ENCODE results near the gene DMXL1.
"Not testable (repeated sequence)": the region's sequence is repeated elsewhere in the genome, so short reads cannot be mapped to it uniquely, and the experiment has no call there.

The DMXL1 gene

GRCh38 chr5:119120893-119121292 is 50.0 kb downstream of the DMXL1 start:
- no peak for DNase-seq (ENCODE audit: low read depth in 1 of 2, low spot score in 1 of 2)

- not testable (repeated sequence) for DNase-seq (ENCODE audit: low read depth in 1 of 2, low spot score in 1 of 2)
Observed at GRCh38 chr5:119122474-119122873, 51.6 kb downstream of the DMXL1 start.

- DNase-seq (ENCODE audit: low read depth in 1 of 2, low spot score in 1 of 2), result no peak
Observed at GRCh38 chr5:119123280-119123679, 52.4 kb downstream of the DMXL1 start.

DNA sequence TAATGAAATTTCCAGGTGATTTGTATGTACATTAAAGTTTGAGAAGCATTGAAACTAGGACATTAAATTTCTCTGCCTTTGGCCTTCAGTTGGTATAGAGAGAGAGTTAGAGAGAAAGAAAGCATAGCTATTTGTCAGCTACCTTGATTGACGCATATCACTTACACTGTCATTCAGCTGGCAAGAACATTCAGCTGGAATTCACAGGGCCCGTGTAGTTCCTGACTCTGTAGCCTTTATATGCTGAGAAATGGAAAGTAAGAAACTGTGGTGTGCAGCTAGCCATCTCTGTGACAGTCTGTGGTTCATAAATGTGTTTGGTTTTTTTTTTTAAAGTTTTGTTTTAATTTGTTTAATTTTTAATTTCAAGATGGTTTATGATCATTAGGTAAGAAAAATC is 58.9 kb downstream of the DMXL1 start:
- DNase-seq (ENCODE audit: low read depth in 1 of 2, low spot score in 1 of 2), result no peak

GRCh38 chr5:119131530-119132304 is 60.8 kb downstream of the DMXL1 start:
- no peak for DNase-seq (ENCODE audit: low read depth in 1 of 2, low spot score in 1 of 2)

- DNase-seq (ENCODE audit: low read depth in 1 of 2, low spot score in 1 of 2), result not testable (repeated sequence)
Observed at GRCh38 chr5:119135743-119136142, 64.9 kb downstream of the DMXL1 start.

GRCh38 chr5:119136666-119137318 is 65.9 kb downstream of the DMXL1 start:
- DNase-seq (ENCODE audit: low read depth in 1 of 2, low spot score in 1 of 2), result no peak

DNA sequence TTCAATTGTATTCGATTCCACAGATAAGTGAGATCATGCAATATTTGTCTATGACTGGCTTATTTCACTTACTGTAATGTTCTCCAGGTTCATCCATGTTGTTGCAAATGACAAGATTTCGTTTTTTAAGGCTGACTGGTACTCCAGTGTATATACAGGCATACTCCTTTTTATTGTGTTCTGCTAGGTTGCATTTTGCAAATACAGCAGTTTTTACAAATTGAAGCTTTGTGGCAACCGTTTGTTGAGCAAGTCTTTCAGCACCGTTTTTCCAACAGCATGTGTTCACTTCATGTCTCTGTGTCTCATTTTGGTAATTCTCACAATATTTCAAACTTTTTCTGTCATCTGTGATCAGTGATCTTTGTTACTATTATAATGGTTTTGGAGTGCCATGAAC is 82.7 kb downstream of the DMXL1 start:
- DNase-seq (ENCODE audit: low read depth in 1 of 2, low spot score in 1 of 2), result no peak

DNA sequence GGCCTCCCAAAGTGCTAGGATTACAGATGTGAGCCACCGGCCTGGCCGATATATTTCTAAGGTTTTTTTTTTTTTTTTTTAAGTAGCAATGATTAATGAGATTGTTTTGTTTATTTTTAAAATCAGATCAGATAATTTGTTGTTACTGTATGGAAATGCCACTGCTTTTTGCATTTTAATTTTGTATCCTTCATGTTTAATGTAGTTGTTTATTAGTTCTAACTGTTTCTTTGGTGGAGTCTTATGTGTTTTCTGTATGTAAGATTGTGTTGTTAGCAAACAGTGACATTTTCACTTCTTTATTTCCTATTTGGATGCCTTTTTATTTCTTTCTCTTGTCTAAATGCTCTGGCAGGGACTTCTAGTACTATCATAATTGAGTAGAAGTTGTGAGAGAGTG is 87.3 kb downstream of the DMXL1 start:
- DNase-seq (ENCODE audit: low read depth in 1 of 2, low spot score in 1 of 2), result no peak

DNA sequence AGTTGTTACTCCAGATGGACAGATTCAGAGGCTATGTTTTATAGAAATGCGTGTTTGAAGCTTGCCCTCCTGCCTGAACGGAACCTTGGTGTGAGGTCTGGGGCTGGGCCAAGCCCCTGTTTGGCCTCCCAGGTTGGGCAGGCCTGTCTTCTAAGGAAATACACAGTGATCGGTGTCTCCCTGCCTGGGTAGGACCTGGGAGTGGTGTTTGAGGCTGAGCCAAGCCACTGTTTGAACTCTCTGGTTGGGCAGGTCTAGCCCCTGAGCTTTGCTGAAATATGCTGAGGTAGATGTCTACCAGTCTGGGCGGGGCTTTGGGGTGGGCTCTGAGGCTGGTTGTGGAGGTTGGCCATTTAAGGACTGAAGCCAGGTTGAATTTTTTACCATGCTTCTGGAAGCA is 90.5 kb downstream of the DMXL1 start:
- no peak for DNase-seq (ENCODE audit: low read depth in 1 of 2, low spot score in 1 of 2)

GRCh38 chr5:119166026-119166425 is 95.1 kb downstream of the DMXL1 start:
- DNase-seq (ENCODE audit: low read depth in 1 of 2, low spot score in 1 of 2), result no peak

DNA sequence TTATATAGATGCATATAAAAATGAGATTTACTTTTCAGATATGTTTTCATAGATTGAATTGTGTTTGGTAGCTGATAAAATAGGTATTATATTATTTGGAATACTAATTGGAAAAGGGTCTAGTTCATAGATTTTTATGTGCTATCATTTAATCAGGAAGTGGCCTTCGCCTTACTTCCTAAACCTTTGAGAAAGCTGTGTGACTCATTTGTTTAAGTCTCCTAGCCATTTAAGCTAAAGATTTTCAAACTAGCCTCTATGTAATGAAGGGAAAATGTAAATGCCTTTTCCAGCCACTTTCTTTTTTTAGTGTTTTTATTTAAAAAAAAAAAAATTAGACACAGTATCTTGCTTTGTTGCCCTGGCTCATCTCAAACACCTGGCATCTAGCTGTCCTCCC is 97.5 kb downstream of the DMXL1 start:
- no peak for DNase-seq (ENCODE audit: low read depth in 1 of 2, low spot score in 1 of 2)

GRCh38 chr5:119171686-119172085 is 100.8 kb downstream of the DMXL1 start:
- no peak for DNase-seq (ENCODE audit: low read depth in 1 of 2, low spot score in 1 of 2)

- no peak for DNase-seq (ENCODE audit: low read depth in 1 of 2, low spot score in 1 of 2)
Observed at GRCh38 chr5:119174578-119175163, 103.8 kb downstream of the DMXL1 start.

GRCh38 chr5:119176785-119177184 is 105.9 kb downstream of the DMXL1 start:
- DNase-seq (ENCODE audit: low read depth in 1 of 2, low spot score in 1 of 2), result no peak

DNA sequence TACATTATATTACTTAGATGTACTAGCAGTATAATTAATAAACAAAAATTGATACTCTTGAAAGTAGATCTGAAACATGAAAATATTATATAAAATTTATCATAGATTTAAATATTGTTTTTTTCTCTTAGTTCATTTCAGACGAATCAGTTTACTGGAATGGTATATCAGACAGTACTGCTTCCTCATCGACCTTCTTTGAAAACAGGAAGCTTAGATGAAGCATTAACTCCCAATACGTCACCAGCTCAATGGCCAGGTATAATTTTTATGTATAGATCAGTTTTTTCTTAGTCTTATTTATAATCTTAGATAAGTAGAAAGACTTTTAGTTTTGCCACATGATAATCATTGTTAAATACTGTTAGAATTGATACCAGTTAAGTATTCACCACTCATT is 106.3 kb downstream of the DMXL1 start:
- DNase-seq (ENCODE audit: low read depth in 1 of 2, low spot score in 1 of 2), result no peak

- no peak for DNase-seq (ENCODE audit: low read depth in 1 of 2, low spot score in 1 of 2)
Observed at GRCh38 chr5:119178435-119178834, 107.5 kb downstream of the DMXL1 start.

GRCh38 chr5:119179857-119180641 is 109.2 kb downstream of the DMXL1 start:
- DNase-seq (ENCODE audit: low read depth in 1 of 2, low spot score in 1 of 2), result no peak

GRCh38 chr5:119185512-119185911 is 114.6 kb downstream of the DMXL1 start:
- not testable (repeated sequence) for DNase-seq (ENCODE audit: low read depth in 1 of 2, low spot score in 1 of 2)

- DNase-seq (ENCODE audit: low read depth in 1 of 2, low spot score in 1 of 2), result no peak
Observed at GRCh38 chr5:119187776-119188529, 117.1 kb downstream of the DMXL1 start.
